GDM1 (cell line): Measurements from ENCODE around the gene NAPA.

Source experiments
- DNase-seq: peaks from one replicate; lab custom pipeline; 2025; lab: John Stamatoyannopoulos, UW

NAPA gene

DNA sequence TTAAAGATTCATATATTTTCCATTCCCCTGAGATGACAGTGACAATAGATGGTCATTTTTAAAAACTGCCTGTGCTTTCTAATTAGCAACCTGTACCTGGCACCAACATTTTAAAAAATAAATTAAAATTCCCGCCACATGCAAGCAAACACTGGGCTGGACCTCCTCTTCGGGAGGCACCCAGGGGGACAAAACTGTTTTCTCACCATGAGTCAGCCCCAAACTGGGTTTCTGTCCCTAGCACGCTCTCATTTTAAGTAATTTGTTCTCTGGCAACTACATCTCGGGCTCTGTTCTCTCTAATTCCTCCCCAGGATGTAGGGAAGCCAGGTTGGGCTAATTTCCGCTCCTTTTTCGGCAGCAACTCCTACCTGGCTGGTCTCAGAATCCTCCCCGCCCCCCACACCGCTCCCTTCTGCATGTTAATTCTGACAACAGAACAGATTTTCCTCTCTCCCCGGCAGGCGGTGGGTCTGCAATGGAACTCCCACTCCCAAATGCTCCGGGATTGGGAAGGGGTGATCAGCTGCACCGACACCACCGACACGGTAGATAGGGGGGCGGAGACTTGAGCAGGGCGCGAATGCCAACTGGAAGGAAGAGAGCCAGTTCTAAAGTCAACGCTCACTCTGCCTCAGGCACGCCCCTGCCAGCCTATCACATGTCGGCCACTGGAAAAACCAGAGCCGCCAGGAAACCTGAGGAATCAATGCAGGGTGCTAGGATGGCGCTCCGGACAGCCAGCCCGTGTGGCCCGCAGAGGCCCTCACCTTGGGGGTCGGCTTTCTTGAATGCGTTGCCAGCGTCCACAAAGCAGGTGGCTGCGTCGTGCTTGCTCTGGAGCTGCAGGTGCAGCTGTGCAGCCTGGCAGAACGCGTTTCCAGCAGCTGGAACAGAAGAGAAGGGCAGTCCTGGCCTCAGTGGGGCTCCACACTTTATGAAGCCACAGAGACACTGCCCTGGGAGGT, 14.7 kb downstream of the NAPA start:
- no peak for DNase-seq

DNA sequence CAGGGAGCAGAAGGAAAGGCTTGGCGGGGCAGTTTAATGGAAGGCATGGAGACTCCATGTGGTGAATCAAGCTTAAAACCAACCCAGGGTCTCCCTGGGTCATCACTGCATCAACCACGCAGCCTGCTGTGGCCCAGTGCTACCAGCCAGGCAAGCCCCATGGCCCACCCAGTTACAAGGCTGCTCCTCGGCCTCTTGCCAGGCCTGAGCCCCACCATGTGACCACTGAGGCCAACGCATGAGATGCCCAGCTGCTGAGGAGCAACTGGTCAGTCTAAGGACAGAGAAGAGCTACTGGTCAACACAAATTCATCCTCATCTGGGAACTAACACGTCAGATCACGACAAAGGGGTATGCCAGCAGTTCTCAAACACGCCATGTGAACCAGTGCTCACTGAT, 15.5 kb downstream of the NAPA start:
- no peak for DNase-seq

DNA sequence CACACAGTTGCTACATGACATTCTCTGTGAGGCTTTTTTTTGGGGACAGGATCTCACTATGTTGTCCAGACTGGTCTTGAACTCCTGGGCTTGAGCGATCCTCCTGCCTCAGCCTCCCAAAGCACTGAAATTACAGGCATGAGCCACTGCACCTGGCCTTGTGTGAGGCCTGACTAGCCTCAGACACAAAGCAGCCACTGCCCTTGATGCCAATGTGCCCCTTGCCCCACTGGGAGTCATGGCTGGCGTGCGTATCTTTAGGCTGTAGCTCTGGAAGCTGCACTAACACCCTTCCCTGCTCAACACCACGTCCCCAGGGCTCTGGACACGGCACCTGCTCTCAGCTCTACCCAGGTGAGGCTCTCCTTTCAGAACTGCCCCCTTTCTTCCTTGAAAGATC, 16.3 kb downstream of the NAPA start:
- DNase-seq: no peak

DNA sequence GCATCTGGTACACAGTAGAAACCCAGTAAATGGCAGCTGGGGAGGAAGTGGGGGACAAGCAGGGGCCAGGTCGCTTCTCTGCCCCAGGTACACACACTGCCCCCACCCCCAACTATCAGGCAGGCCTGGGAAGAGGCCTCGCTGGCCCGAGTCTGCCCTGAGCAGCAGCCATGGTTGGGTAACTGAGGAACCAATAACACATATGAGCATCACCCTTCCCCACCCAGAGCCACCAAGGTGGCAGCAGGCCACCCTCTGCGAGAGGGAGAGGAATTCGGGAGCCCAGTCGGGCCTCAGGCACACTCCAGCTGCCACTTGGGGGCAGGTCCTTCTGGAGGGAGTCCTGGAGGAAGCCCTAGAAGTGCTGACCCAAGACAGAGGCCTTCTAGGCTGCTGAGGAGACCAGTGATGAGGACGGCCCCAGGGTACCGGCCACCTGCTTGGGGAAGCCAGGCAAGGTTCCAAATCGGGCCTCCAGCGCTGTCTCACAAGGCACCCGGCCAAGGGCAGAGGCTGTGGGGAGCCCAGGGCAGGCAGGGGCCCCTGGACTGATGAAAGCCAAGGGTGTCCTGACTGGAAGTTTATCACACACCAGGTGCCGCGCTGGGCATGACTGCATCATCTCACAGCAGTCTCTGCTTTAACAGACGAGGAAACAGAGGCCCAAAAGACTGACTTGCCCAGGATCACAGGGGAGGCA, 16.9 kb downstream of the NAPA start:
- no peak for DNase-seq

DNA sequence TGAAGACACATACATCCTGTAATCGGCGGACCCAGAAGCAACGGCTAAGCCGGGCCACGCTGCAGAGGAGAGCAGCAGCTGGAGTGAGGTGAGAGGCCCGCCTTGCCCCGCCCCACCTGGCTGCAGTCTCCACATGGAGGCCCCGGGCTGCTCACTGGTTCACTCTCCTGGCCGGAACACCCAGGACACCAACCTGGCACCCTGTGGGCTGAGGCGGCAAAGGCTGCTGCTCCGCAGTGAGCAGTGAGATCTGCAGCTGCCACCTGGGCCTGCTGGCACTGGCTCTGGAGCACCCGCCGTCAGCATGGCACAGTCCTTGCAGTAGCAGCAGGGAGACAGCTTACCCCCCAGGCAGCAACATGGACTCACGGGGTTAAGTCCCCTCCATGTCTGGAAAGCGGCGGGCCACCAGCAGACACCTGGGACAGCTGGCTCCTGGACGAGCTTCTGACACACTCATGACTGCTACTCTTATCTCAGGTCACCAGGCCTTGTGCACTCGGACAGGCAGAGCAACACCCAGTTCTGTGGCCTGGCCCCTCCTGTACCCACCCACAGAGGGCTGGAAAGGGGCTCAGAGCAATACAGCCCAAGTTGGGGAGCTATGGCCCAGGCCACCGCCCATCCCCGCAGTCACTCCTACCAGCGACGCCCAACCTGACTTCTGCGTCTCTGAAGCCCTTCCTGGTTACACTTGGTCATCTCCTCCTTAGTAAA, 17.7 kb downstream of the NAPA start:
- DNase-seq: no peak

DNA sequence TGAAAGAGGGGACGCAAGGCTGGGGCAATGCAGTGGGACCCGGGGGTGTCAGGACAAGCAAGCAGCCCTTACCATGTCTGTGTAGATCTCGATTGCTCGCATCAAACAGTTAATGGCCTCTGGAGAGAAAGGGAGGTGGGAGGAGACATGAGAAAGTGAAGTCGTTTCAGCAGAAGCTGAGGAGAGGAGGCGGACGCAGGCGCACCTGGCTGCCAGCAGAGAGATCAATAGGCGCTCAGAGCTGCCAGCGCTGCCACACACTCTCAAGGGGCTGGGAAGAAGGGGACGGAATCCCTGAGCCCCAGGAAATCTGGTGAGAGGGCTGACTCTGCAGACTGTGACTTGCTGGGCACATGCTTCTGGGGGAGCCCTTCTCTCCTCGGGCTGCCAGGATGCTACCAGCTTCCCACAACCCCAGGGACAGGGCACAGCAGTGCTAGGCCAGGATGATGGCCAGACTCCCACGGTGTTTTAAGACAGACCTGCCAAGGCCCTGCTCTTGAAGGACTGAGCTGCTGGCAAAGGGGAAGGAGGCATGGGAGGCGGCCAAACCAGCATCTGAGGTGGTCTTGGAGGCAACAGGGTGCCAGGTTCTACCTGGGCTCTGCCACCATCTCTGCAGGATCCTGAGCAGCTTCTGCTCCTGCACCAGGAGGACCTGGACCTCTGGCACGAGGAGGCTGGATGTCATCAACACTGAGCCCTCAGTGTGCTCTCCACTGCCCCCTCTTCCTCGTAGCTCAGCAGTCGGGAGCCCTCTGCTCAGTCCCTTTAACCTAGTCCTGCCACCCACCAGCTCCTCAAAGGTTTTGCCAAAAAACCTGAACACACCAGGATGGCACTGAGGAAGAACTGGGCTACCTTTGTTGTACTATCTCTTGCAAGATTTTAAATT, 19.1 kb downstream of the NAPA start:
- no peak for DNase-seq

DNA sequence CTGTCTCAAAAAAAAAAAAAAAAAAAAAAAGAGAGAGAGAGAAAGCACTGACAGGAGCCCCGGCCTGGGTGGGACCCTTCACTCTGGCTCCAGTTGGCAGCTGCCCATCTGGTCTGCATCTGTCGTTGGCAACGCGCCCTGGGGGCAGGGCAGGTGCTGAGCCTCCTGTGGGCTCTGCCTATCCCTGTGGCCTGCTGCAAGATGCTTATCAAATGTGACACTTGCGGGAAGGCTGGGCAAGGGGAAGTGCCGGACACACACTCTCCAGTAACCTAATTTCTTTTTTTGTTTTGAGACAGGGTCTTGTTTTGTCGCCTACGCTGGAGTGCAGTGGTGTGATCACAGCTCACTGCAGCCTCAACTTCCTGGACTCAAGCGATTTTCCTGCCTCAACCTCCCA, 20.1 kb downstream of the NAPA start:
- DNase-seq: no peak

DNA sequence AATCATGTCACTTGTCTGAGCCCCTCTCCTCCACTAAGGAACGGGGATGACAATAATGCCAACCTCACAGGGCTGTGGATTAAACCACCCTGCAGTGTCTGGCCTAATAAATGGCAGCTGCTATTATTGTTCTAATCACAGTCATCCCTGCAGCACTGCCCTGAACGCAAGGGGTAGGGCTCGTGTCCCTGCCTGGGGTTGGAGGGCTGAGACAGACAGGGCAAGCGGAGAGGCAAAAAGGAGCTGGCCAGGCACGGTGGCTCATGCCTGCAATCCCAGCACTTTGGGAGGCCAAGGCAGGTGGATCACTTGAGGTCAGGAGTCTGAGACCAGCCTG, 20.7 kb downstream of the NAPA start:
- DNase-seq: no peak

DNA sequence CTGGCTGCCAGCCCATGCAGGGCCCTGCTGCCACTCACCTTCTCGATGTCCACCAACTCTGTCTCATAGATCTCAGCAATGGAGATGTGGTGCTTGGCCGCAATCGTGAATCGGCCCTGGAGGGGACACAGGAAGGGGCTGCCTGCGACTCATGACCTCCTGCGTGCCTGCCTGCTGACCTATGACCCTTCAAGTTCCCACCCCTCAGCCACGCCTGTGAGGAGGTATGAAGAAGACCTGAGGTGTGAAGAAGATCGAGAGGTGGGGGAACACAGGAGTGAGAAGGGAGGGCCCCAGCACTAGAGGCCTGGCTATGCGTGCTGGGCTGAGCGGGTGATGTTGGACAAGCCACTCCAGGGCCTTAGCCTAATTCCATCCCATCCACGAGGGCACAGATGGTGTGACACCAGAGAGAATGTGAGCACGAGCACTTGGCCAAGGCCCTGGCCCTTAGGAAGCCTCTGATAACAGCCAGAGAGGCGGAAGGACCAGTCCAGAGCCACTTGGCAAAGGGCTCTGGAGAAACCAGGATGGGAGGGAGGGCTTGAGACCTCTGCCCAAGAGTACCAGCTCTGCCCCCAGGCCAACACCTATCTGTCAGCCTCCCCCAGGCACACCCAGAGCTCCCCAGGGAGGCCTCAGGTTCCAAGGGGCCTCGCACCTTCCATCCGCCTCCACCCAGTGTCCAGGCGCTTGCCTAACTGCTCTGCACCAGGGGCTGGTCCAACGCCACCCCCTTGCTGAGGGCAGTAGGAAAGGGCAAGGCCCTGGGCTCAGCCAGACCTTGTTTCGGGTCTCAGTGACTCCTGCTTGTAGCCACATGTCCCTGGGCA, 21.3 kb downstream of the NAPA start:
- DNase-seq: no peak

DNA sequence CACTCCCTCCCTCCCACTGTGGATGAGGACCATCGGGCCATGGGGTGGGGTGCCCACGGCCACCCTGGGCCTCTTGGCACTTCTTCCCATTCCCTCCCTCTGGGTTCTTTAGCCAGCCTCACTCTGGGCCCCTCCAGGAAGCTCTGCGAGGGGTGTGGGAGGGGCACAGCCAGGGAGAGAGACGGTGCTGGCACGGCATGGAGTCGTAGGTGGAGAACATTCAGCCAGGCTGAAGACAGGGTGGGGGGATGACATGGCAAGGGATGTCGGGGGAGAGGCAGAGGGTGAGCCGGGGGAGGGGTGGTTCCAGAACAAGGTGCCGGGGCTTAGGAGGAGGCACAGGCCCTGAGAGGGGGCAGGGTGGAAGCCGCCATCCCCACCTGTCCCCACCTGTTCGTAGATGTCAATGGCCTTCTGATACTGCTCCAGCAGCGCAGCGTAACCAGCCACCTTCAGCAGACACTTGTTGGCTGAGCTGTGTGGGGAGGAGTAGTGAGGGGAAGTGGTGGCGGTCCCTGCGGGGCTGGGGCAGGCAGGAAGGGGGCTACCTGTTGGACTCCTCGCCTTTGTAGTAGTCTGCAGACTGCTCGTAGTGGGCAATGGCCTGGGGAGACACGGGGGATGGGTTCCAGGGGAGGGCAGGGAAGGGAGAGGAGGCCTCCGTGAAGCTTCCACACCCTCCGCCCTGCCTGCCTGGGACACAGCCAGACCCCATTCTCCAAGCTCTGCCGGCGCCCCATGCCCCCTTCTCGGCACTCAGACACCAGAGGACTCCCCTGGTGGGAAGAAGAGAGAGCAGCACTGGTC, 22.1 kb downstream of the NAPA start:
- no peak for DNase-seq

DNA sequence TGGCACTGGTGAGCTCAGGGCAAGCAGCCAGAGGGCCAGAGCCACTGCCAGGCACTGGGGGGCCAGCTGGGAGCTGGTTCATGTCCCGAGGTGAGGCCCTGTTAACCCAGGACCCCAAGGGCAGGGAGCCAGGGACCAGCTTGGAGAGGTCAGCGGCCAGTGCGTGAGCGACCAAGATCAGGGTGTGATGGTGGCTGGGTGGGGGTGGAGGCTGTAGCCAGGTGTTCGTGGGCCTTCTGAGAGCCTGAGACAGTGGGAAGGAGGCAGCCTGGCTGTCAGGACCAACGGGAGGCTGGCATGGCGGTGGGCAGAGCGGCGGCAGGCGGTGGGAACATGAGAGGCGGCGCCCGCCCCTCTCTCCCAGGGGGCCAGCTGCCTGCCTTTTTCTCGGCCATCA, 22.7 kb downstream of the NAPA start:
- DNase-seq: no peak

DNA sequence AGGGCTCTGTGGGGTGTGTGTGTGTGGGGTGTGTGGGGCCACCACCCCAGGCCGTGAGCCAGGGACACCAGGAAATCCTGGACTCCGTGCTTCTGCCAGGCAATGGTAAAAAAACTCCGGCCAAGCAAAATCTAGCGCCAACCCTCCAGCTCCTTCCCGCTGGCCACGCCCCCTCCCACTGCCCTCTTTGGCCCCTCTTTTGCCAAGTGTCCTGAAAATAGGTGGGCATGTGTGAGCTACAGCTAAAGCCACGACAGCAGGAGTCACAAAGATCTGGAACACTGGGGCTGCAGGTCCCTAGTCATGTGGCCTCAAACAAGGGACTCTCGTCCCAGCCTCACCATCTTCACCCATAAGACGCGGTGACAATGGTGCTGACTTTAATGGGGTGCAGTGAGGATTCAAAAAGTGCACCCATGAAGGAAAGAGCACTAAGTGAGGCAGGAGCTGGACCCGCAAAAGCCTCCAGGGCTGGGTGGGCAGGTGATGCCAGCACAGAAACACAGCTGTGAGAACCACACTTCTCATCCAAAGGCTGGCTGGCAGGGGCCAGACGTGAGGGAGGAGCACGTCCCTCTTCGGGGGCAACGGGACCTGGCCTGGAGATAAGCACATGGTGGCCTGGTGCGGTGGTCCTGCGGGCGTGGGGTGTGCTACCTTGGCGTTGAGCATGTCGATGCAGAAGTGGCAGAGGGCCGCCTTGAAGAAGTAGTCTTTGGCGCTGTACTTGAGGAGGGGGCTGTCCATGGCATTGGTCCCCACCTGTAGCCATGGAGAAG, 23.3 kb downstream of the NAPA start:
- no peak for DNase-seq

DNA sequence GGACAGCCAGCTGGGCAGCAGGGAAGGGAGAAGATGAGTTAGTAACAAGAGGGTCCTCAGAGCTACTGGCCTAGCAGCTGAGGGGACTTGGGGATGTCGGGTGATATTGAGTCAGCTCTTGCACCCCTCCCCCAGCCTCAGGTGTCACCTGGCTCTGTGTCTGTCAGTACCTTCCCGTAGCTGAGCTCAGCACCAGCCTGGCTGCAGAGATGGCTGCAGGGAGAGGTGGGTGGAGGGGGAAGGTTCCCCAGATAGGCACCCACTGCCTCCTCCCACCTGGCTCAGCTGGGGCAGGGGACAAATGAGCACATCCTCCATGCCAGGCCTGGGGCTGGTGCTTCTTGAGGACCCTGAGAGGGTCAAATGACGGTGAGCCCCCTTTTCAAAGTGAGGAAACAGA, 24.0 kb downstream of the NAPA start:
- no peak for DNase-seq

DNA sequence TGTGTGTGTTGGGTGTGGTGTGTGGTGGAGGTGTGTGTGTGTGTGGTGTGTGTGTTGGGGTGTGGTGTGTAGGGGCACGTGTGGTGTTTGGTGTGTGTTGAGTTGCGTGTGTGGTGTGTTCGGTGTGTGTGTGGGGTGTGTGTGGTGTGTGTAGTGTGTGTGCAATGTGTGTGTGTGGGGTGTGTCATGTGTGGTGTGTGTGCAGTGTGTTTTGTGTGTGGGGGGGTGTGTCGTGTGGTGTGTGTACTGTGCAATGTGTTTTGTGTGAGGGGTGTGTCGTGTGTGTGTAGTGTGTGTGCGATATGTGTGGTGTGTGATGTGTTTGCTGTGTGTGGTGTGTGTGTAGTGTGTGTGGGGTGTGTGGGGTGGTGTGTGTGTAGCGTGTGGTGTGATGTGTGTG, 24.8 kb downstream of the NAPA start:
- no peak for DNase-seq

DNA sequence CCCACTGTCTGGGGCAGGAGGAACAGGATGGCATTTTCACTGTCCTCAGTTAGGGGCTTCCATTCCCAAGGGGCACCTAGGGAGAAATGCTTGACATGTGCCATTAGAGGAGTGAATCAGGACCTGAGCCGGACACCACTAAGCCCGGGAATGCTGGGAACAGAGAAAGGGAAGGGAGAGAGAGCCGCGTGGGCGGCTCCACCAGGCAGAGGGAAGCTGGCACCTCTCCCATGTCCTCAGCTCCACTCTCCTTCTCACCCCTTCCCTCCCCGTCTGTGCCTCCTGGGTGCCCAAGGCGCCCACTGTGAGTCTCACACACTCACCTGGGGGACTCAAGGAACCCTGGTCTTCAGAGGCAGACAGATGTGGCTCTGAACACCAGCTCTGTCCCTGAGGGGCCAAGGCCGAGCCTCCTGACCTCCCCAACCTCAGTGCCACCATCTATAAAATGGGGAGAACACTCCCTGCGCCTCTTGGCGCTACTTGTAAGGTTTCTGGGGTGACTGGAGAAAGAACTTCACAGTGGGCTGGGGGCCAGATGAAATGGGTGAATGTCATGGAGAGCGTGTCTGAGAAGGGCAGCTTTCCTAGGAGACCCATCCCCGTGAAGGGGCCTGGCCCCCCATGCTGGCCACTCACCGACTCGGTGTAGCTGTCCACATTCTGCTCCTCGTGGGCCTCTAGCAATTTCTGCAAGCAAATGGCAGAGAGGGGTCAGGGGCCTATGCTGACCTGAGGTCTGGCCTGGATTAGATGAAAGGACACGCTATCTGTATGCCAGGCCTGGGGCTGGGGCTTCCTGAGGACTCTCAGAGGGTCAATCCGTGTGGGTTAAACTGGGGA, 25.6 kb downstream of the NAPA start:
- no peak for DNase-seq

DNA sequence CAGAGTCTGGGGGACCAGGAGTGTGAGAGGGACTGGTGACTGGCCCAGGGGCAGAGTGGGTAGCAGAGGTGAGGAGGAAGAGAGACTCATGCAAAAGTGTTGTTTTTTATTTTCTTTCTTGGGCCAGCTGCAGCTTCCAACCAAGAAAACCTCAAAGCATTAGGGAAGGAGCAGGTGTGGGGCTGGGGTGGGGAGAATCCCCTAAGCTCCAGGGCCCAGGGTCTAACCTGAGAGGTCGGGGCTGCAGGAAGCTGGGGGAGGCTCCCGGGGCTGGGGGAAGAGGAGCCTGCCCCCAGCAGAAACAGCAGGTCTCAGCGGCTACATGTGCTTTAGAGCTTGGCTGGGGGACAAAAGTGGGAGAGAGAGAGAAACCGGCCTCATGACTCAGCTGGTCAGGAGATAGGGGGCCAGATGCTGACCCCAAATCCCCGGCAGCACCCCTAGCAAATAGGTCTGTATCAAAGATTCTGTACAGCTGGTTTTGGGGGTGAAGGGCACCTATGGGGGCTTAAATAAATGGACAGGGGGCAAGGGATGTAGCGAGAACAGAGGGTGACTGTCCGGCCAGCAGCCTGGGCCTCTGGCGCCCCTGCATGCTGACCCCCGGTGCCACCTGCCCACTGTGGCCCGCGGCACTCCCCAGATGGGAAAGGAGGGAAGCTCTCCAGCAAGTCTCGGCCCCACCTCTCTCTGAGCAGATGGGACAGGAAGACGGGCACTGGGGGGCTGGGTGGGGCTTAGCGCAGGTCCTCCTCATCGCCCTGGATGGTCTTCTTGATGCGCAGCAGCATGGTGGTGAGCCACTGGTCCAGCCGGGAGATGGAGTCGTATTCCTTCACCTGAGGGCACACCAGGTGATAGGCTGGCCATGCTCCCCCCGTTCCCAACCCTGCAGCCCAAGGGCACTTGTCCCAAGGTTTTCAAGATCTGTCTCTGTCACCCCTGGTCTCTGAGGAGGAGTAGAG, 27.0 kb downstream of the NAPA start:
- no peak for DNase-seq

DNA sequence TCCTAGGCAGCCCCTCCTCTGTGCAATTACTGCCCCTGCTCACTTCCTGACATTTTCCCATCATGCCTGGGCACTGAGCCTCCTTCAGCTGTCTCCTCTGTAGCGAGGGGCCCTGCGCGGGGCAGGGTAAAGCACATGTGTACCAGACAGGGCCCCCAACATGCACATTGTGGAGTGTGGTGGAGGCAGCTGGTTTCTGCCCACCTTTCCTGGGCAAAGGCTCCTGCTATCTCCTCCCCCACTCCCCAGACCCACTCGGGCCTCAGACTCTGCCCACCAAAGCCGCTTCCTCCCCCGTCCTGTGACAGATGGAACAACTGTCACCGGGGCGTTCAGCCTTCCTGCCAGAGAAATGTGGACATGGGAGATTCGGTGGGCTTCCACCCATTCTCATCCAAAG, 28.0 kb downstream of the NAPA start:
- peak; percentile 79 for DNase-seq
